GM23338 (cell line): ENCODE data around the gene ALPP. TPM values are rescaled to one million over a fixed set of nuclear protein-coding genes. Genes with fewer than 3 reads are reported as not detected.

Source experiments
- ATAC-seq: fragments of 200-7000 bp; cut with Tn5 transposase; 3 replicates; pipeline ENCODE4 v1.9.1; 2020
- DNase-seq: peaks from one replicate; pipeline ENCODE4 v3.0.0-alpha.2; 2015; ENCODE audit warnings: low spot score
- H2AFZ ChIP-seq: fragments of 200-600 bp; sonication (generic); 2 replicates; pipeline ENCODE4 v1.8.0; 2016; ENCODE audit warnings: antibody characterized with exemption, mild to moderate bottlenecking, moderate library complexity
- H3F3A ChIP-seq: fragments of 200-600 bp; sonication (generic); replicated peaks from 2 replicates; pipeline ENCODE4 v1.8.0; 2017; ENCODE audit warnings: antibody characterized with exemption, mixed run types, low read depth
- H3K27ac ChIP-seq: fragments of 200-600 bp; sonication (generic); 2 replicates; pipeline ENCODE4 v1.6.1; 2016; ENCODE audit warnings: low read depth
- H3K27me3 ChIP-seq: fragments of 200-600 bp; sonication (generic); 2 replicates; pipeline ENCODE4 v1.8.0; 2016; ENCODE audit warnings: mild to moderate bottlenecking, mixed run types, moderate library complexity; ENCODE audit not compliant: insufficient read depth
- H3K36me3 ChIP-seq: fragments of 200-600 bp; sonication (generic); 2 replicates; pipeline ENCODE4 v1.8.0; 2016; ENCODE audit warnings: mild to moderate bottlenecking; ENCODE audit not compliant: insufficient read depth
- H3K4me1 ChIP-seq: fragments of 200-600 bp; sonication (generic); 2 replicates; pipeline ENCODE4 v1.8.0; 2016; ENCODE audit warnings: mild to moderate bottlenecking, moderate library complexity; ENCODE audit not compliant: insufficient read depth
- H3K4me2 ChIP-seq: fragments of 200-600 bp; sonication (generic); 2 replicates; pipeline ENCODE4 v1.7.1; 2017; ENCODE audit warnings: mixed run types
- H3K4me3 ChIP-seq: fragments of 200-600 bp; sonication (generic); 2 replicates; pipeline ENCODE4 v1.6.1; 2016; ENCODE audit warnings: mixed run types
- H3K79me2 ChIP-seq: fragments of 200-600 bp; sonication (generic); replicated peaks from 2 replicates; pipeline ENCODE4 v1.8.0; 2017; ENCODE audit warnings: mild to moderate bottlenecking; ENCODE audit not compliant: insufficient read depth
- H3K9me2 ChIP-seq: fragments of 200-600 bp; sonication (generic); 2 replicates; pipeline ENCODE4 v1.8.0; 2017; ENCODE audit not compliant: insufficient read depth
- H4K20me1 ChIP-seq: fragments of 200-600 bp; sonication (generic); replicated peaks from 2 replicates; pipeline ENCODE4 v1.8.0; 2017; ENCODE audit warnings: mild to moderate bottlenecking; ENCODE audit not compliant: insufficient read depth
- H3K27ac Mint-ChIP-seq: 2 replicates; pipeline ENCODE4 v1.8.0; 2020; ENCODE audit warnings: inconsistent platforms, mild to moderate bottlenecking, moderate library complexity, mixed read lengths
- H3K27me3 Mint-ChIP-seq: 3 replicates; pipeline ENCODE4 v1.8.0; 2022; ENCODE audit warnings: low read depth, mild to moderate bottlenecking, moderate library complexity, mixed read lengths, inconsistent platforms; ENCODE audit not compliant: insufficient read depth, poor library complexity
- H3K36me3 Mint-ChIP-seq: 3 replicates; pipeline ENCODE4 v1.8.0; 2021; ENCODE audit warnings: low read depth, mild to moderate bottlenecking, inconsistent platforms, moderate library complexity, mixed read lengths
- H3K4me1 Mint-ChIP-seq: 3 replicates; pipeline ENCODE4 v1.8.0; 2020; ENCODE audit warnings: mild to moderate bottlenecking, inconsistent platforms, mixed read lengths
- H3K4me3 Mint-ChIP-seq: 3 replicates; pipeline ENCODE4 v1.8.0; 2021; ENCODE audit warnings: moderate library complexity, mild to moderate bottlenecking, inconsistent platforms, mixed read lengths
- H3K9me3 Mint-ChIP-seq: 3 replicates; pipeline ENCODE4 v1.8.0; 2020; ENCODE audit warnings: moderate library complexity, mild to moderate bottlenecking, inconsistent platforms, mixed read lengths
- CREB1 ChIP-seq: fragments of 250-450 bp; sonication (Bioruptor Pico); IDR thresholded peaks from 2 replicates; pipeline ENCODE4 v1.5.0; 2020; ENCODE audit warnings: low read depth, mild to moderate bottlenecking, moderate library complexity
- EZH2 ChIP-seq: fragments of 200-600 bp; sonication (generic); IDR thresholded peaks from one replicate; pipeline ENCODE4 v1.8.0; 2017; ENCODE audit warnings: antibody characterized with exemption, mild to moderate bottlenecking, low read depth; ENCODE audit not compliant: unreplicated experiment
- EZH2phosphoT487 ChIP-seq: fragments of 200-600 bp; sonication (generic); IDR thresholded peaks from one replicate; pipeline ENCODE4 v1.8.1; 2018; ENCODE audit warnings: antibody characterized with exemption; ENCODE audit not compliant: unreplicated experiment
- JUNB ChIP-seq: IDR thresholded peaks from one replicate; pipeline ENCODE4 v1.6.1; 2016; ENCODE audit warnings: antibody characterized with exemption; ENCODE audit not compliant: unreplicated experiment
- NANOG ChIP-seq: IDR thresholded peaks from 2 replicates; pipeline ENCODE4 v1.6.1; 2016; ENCODE audit warnings: antibody characterized with exemption, borderline replicate concordance
- POLR2AphosphoS5 ChIP-seq: IDR thresholded peaks from 2 replicates; pipeline ENCODE4 v1.6.1; 2016; ENCODE audit warnings: antibody characterized with exemption, low read depth
- STAT1 ChIP-seq: IDR thresholded peaks from one replicate; pipeline ENCODE4 v1.6.1; 2016; ENCODE audit warnings: antibody characterized with exemption; ENCODE audit not compliant: unreplicated experiment
- ZNF114 ChIP-seq: fragments of 250-450 bp; sonication (Bioruptor Pico); IDR thresholded peaks from 2 replicates; pipeline ENCODE4 v1.5.0; 2020; ENCODE audit warnings: mild to moderate bottlenecking, moderate library complexity
- ZNF331 ChIP-seq: fragments of 250-450 bp; sonication (Bioruptor Pico); IDR thresholded peaks from 2 replicates; pipeline ENCODE4 v1.5.0; 2020; ENCODE audit warnings: low read depth, mild to moderate bottlenecking, moderate library complexity
- polyA plus RNA-seq: library from polyadenylated mRNA; unstranded; fragments of >200 nt; fragmentation: Nextera tagmentation; extraction: Ambion mirVana; gene quantifications from 2 replicates; pipeline ENCODE4 v1.2.1, GENCODE V29; 2016
- total RNA-seq: library from RNA; depleted of rRNA; stranded (reverse); fragments of >200 nt; shearing (Covaris generic); gene quantifications from 2 replicates; pipeline ENCODE4 v1.2.3, GENCODE V29; 2014
- TF ChIP-seq, protein P1 (sequence below): fragments of 250-450 bp; sonication (Bioruptor Pico); IDR thresholded peaks from 2 replicates; pipeline ENCODE4 v1.5.0; 2020; ENCODE audit warnings: mild to moderate bottlenecking, moderate library complexity
- TF ChIP-seq, protein P2 (sequence below): IDR thresholded peaks from one replicate; pipeline ENCODE4 v1.6.1; 2018; ENCODE audit warnings: antibody characterized with exemption; ENCODE audit not compliant: unreplicated experiment
- TF ChIP-seq, protein P3 (sequence below), 2 experiments: fragments of 200-600 bp in 1 of 2; sonication (generic) in 1 of 2; conservative IDR thresholded peaks; 2 replicates each; pipeline versions ENCODE4 v1.5.1 to v1.6.1; 2016 to 2017; ENCODE audit warnings: antibody characterized with exemption in 2 of 2, low read depth in 2 of 2, mild to moderate bottlenecking in 2 of 2, moderate library complexity in 1 of 2
- TF ChIP-seq, protein P4 (sequence below): IDR thresholded peaks from 2 replicates; pipeline ENCODE4 v1.6.1; 2016; ENCODE audit warnings: antibody characterized with exemption

Gene ALPP
- total and polyA plus RNA-seq, 2 experiments from 2014 or later, result 0.28 TPM; not detected in 1

DNA sequence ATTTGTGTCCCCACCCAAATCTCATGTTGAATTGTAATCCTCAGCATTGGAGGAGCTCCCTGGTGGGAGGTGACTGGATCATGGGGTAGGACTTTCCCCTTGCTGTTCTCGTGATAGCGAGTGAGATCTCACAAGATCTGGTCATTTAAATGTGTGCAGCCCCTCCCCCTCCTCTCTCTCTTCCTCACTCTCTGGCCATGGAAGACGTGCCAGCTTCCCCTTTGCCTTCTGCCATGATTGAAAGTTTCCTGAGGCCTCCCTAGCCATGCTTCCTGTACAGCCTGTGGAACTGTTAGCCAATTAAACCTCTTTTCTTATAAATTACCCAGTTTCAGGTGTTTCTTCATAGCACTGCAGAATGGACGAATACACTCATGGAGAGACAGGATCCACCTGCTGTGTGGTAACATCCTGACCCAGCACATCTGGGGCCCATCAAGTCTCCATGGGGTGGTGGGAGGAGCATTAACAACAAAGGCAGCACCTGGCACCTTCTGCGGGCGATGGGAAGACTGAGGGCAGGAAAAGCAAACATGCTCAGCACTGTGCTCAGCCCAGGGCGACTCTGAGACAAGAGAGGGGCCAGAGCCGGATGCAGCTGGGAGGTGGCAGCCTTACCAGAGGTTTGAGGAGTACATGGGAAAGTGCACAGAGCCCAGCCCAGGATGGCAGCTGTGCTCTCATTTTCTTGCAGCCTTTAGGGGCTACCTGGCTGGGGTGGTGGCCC is 16.2 kb upstream of the ALPP start:
- H3K9me3 Mint-ChIP-seq, result peaks cover 3% of the 10 kb centered on the region; the same call in 2 of the 3 replicates
- no peak overlapping the region for H3K4me3 Mint-ChIP-seq
- Histone ChIP-seq H4K20me1 (no peaks in the 10 kb centered on the region), H3K27ac (no peak overlapping the region), H3K4me3 (no peak overlapping the region), H3K79me2 (no peaks in the 10 kb centered on the region), H3K4me2 (no peak overlapping the region), H3F3A (no peaks in the 10 kb centered on the region), H3K4me1 (no peaks in the 10 kb centered on the region), H3K27me3 (no peaks in the 10 kb centered on the region), H2AFZ (peak overlapping the region; percentile 23; the same call in 1 of the 2 replicates), H3K9me2 (no peaks in the 10 kb centered on the region), H3K36me3 (no peaks in the 10 kb centered on the region)
- H3K27me3 Mint-ChIP-seq, result peaks cover 5% of the 10 kb centered on the region
- no peak for TF ChIP-seq ZNF331 (CRISPR knock-in tag)
- no peak for TF ChIP-seq NANOG
- no peak for TF ChIP-seq ZNF114
- no peak for TF ChIP-seq EZH2
- no peak for TF ChIP-seq CREB1 (CRISPR knock-in tag)
- TF ChIP-seq, protein P1, sequence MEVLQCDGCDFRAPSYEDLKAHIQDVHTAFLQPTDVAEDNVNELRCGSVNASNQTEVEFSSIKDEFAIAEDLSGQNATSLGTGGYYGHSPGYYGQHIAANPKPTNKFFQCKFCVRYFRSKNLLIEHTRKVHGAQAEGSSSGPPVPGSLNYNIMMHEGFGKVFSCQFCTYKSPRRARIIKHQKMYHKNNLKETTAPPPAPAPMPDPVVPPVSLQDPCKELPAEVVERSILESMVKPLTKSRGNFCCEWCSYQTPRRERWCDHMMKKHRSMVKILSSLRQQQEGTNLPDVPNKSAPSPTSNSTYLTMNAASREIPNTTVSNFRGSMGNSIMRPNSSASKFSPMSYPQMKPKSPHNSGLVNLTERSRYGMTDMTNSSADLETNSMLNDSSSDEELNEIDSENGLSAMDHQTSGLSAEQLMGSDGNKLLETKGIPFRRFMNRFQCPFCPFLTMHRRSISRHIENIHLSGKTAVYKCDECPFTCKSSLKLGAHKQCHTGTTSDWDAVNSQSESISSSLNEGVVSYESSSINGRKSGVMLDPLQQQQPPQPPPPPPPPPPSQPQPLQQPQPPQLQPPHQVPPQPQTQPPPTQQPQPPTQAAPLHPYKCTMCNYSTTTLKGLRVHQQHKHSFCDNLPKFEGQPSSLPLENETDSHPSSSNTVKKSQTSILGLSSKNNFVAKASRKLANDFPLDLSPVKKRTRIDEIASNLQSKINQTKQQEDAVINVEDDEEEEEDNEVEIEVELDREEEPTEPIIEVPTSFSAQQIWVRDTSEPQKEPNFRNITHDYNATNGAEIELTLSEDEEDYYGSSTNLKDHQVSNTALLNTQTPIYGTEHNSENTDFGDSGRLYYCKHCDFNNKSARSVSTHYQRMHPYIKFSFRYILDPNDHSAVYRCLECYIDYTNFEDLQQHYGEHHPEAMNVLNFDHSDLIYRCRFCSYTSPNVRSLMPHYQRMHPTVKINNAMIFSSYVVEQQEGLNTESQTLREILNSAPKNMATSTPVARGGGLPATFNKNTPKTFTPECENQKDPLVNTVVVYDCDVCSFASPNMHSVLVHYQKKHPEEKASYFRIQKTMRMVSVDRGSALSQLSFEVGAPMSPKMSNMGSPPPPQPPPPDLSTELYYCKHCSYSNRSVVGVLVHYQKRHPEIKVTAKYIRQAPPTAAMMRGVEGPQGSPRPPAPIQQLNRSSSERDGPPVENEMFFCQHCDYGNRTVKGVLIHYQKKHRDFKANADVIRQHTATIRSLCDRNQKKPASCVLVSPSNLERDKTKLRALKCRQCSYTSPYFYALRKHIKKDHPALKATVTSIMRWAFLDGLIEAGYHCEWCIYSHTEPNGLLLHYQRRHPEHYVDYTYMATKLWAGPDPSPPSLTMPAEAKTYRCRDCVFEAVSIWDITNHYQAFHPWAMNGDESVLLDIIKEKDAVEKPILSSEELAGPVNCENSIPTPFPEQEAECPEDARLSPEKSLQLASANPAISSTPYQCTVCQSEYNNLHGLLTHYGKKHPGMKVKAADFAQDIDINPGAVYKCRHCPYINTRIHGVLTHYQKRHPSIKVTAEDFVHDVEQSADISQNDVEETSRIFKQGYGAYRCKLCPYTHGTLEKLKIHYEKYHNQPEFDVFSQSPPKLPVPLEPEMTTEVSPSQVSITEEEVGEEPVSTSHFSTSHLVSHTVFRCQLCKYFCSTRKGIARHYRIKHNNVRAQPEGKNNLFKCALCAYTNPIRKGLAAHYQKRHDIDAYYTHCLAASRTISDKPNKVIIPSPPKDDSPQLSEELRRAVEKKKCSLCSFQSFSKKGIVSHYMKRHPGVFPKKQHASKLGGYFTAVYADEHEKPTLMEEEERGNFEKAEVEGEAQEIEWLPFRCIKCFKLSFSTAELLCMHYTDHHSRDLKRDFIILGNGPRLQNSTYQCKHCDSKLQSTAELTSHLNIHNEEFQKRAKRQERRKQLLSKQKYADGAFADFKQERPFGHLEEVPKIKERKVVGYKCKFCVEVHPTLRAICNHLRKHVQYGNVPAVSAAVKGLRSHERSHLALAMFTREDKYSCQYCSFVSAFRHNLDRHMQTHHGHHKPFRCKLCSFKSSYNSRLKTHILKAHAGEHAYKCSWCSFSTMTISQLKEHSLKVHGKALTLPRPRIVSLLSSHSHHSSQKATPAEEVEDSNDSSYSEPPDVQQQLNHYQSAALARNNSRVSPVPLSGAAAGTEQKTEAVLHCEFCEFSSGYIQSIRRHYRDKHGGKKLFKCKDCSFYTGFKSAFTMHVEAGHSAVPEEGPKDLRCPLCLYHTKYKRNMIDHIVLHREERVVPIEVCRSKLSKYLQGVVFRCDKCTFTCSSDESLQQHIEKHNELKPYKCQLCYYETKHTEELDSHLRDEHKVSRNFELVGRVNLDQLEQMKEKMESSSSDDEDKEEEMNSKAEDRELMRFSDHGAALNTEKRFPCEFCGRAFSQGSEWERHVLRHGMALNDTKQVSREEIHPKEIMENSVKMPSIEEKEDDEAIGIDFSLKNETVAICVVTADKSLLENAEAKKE (CRISPR knock-in tag), result no peak
- TF ChIP-seq, protein P2, sequence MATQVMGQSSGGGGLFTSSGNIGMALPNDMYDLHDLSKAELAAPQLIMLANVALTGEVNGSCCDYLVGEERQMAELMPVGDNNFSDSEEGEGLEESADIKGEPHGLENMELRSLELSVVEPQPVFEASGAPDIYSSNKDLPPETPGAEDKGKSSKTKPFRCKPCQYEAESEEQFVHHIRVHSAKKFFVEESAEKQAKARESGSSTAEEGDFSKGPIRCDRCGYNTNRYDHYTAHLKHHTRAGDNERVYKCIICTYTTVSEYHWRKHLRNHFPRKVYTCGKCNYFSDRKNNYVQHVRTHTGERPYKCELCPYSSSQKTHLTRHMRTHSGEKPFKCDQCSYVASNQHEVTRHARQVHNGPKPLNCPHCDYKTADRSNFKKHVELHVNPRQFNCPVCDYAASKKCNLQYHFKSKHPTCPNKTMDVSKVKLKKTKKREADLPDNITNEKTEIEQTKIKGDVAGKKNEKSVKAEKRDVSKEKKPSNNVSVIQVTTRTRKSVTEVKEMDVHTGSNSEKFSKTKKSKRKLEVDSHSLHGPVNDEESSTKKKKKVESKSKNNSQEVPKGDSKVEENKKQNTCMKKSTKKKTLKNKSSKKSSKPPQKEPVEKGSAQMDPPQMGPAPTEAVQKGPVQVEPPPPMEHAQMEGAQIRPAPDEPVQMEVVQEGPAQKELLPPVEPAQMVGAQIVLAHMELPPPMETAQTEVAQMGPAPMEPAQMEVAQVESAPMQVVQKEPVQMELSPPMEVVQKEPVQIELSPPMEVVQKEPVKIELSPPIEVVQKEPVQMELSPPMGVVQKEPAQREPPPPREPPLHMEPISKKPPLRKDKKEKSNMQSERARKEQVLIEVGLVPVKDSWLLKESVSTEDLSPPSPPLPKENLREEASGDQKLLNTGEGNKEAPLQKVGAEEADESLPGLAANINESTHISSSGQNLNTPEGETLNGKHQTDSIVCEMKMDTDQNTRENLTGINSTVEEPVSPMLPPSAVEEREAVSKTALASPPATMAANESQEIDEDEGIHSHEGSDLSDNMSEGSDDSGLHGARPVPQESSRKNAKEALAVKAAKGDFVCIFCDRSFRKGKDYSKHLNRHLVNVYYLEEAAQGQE, result no peak
- no peak for TF ChIP-seq STAT1
- no peak for TF ChIP-seq POLR2AphosphoS5
- TF ChIP-seq JUNB, result no peak
- TF ChIP-seq, protein P3, sequence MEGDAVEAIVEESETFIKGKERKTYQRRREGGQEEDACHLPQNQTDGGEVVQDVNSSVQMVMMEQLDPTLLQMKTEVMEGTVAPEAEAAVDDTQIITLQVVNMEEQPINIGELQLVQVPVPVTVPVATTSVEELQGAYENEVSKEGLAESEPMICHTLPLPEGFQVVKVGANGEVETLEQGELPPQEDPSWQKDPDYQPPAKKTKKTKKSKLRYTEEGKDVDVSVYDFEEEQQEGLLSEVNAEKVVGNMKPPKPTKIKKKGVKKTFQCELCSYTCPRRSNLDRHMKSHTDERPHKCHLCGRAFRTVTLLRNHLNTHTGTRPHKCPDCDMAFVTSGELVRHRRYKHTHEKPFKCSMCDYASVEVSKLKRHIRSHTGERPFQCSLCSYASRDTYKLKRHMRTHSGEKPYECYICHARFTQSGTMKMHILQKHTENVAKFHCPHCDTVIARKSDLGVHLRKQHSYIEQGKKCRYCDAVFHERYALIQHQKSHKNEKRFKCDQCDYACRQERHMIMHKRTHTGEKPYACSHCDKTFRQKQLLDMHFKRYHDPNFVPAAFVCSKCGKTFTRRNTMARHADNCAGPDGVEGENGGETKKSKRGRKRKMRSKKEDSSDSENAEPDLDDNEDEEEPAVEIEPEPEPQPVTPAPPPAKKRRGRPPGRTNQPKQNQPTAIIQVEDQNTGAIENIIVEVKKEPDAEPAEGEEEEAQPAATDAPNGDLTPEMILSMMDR (conservative IDR thresholded peaks at IDR 0.05; ENCODE audit: low read depth in 2 of 2), result no peak
- no peak for TF ChIP-seq EZH2phosphoT487
- TF ChIP-seq, protein P4, sequence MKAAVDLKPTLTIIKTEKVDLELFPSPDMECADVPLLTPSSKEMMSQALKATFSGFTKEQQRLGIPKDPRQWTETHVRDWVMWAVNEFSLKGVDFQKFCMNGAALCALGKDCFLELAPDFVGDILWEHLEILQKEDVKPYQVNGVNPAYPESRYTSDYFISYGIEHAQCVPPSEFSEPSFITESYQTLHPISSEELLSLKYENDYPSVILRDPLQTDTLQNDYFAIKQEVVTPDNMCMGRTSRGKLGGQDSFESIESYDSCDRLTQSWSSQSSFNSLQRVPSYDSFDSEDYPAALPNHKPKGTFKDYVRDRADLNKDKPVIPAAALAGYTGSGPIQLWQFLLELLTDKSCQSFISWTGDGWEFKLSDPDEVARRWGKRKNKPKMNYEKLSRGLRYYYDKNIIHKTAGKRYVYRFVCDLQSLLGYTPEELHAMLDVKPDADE, result no peak
- H3K36me3 Mint-ChIP-seq, result no peaks in the 10 kb centered on the region
- peaks cover 16% of the 10 kb centered on the region for H3K4me1 Mint-ChIP-seq
- no peak for DNase-seq
- ATAC-seq, result no peak
- H3K27ac Mint-ChIP-seq, result no peak overlapping the region
